ENCODE measurements around the gene CUL3. TPM values are rescaled to one million over a fixed set of nuclear protein-coding genes. Genes with fewer than 3 reads are reported as not detected.

The CUL3 gene
- total RNA-seq, 2 donors from 2014 or later = 83.9 to 88.3 TPM

DNA sequence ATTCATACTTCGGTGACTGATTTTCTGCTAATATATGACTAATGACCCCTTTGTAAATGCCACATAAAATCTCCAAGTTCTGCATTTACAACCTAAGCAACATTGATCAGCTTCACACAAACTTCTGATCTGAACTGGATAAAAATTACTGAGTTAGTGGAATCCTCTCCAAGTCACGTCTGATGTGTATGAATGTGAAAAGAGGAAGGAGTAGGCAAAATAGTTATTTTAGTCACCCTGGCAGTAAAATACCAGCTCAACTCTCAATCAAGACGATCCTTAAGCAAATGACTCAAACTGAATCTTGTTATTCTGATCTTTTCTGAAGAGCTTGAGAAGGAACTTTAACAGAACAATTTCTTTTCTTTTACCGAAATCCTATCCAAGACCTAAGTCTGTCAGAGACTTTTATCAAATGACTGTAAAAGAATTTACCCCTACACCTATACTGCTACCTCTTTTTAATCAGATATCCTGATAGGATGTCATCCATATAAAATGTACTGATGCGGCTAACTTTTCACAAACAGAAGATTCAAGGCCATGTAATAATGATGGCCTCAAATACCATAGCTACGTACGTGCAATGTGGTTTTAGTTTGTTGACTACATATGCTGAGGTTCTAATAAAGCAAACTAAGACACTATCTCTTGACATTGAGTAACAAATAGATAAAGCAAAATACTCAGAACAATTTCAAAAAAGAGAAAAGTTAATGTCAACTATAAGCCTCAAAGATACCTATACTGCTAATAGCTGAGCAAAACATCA, 23.7 kb downstream of the CUL3 start:
- Histone ChIP-seq H3K4me1 (no peaks in the 10 kb centered on the region), H3K9ac (ENCODE audit: low read depth in 2 of 2, low read length in 2 of 2) (no peak overlapping the region), H3K36me3 (no peaks in the 10 kb centered on the region), H3K4me3 (no peak overlapping the region), H3K27ac (no peak overlapping the region), H3K27me3 (no peaks in the 10 kb centered on the region), H3K9me3 (no peaks in the 10 kb centered on the region)
- no peak for DNase-seq
- TF ChIP-seq, protein P1, sequence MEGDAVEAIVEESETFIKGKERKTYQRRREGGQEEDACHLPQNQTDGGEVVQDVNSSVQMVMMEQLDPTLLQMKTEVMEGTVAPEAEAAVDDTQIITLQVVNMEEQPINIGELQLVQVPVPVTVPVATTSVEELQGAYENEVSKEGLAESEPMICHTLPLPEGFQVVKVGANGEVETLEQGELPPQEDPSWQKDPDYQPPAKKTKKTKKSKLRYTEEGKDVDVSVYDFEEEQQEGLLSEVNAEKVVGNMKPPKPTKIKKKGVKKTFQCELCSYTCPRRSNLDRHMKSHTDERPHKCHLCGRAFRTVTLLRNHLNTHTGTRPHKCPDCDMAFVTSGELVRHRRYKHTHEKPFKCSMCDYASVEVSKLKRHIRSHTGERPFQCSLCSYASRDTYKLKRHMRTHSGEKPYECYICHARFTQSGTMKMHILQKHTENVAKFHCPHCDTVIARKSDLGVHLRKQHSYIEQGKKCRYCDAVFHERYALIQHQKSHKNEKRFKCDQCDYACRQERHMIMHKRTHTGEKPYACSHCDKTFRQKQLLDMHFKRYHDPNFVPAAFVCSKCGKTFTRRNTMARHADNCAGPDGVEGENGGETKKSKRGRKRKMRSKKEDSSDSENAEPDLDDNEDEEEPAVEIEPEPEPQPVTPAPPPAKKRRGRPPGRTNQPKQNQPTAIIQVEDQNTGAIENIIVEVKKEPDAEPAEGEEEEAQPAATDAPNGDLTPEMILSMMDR (IDR thresholded peaks at IDR 0.05) = no peak
- intact Hi-C loops (cut with DNase I) = no loop called here

DNA sequence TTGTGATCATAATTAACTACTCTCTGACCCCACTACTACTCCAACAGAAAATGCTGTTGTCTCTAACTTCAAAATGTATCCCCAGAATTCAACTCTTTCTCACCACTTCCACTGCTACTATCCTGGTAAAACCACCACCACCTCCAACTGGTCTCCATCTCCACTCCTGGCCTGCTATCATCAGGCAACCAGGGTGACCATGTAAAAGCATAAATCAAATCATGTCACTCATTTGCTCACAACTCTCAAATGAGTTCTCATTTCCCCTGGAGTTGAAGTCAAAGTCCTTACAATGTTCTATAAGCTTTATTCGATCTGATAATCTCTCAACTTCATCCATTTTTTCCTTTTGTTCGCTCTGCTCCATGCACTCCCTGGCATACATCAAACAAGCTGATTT, 24.6 kb downstream of the CUL3 start:
- intact Hi-C loops (cut with DNase I) = no loop called here
- Histone ChIP-seq H3K4me1 (no peaks in the 10 kb centered on the region), H3K27ac (no peak overlapping the region), H3K36me3 (no peaks in the 10 kb centered on the region), H3K27me3 (no peaks in the 10 kb centered on the region), H3K4me3 (no peak overlapping the region), H3K9ac (ENCODE audit: low read depth in 2 of 2, low read length in 2 of 2) (no peak overlapping the region), H3K9me3 (no peaks in the 10 kb centered on the region)
- TF ChIP-seq, protein P1 (IDR thresholded peaks at IDR 0.05) = no peak
- no peak for DNase-seq

DNA sequence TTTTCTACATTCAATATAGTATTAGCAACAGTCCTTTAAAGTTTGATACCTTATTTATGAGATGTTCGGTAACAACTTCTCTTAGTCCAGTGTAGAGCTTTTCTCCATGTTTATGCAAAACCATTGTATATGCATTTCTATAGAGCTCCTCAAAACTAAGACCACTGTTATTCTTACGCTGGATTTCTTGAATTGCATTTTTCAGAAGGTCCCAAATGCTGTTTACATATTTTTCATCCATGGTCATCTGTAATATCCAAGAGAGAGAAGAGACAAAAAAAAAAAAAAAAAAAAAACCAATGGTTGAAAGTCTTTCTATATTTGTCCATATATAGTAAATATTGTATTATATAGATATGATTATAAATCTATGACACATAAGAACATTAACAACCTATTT, 27.6 kb downstream of the CUL3 start:
- DNase-seq = no peak
- Histone ChIP-seq H3K27ac (no peak overlapping the region), H3K9ac (ENCODE audit: low read depth in 2 of 2, low read length in 2 of 2) (no peak overlapping the region), H3K27me3 (no peaks in the 10 kb centered on the region), H3K9me3 (no peaks in the 10 kb centered on the region), H3K36me3 (no peaks in the 10 kb centered on the region), H3K4me3 (no peak overlapping the region), H3K4me1 (no peaks in the 10 kb centered on the region)
- intact Hi-C loops (cut with DNase I) = no loop called here
- TF ChIP-seq, protein P1 (IDR thresholded peaks at IDR 0.05) = no peak

DNA sequence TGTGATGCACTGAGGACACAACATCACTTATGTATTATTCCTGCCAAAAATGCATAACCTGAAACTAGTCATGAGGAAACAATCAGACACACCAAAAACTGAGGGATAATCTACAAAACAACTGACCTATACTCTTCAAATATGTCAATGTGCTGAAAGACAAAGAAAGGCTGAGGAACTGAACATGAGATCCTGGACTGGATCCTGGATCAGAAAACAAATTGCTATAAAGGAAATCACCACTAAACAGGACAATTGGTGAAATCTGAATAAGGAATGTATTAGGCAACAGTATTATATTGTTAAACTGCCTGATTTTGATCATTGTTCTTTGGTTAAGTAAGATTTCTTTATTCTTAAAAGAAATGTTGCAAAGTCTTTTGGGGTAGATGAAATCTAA, 28.8 kb downstream of the CUL3 start:
- no peaks in the 10 kb centered on the region for H3K4me1 ChIP-seq
- no peak for DNase-seq
- intact Hi-C loops (cut with DNase I) = no loop called here

DNA sequence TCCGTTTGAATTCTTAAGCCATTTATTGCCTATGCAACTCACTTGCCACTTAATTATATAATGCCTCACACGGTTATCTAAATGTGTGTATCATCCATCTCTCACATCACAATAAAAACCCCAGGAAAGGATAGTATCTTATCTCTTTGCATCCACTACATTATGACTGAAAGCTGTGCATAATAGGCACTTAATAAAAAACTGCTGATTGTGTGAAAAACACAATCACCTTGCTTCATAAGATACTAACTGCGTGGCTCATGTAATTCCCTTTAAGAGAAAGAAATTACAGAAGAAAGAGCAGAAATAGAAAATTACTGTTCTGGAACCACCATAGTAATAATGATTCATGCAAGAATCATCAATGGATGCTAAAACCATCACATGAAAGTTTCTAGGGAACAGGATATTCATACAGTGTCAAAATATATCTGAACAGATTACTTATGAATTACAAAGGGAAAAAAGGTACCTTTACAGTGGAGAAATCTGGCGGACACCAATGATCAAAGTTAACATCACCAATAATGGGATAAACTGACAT, 29.3 kb downstream of the CUL3 start:
- no peak overlapping the region for H3K9ac ChIP-seq (ENCODE audit: low read depth in 2 of 2, low read length in 2 of 2)
- H3K27me3 ChIP-seq = no peaks in the 10 kb centered on the region
- H3K4me3 ChIP-seq = no peak overlapping the region
- H3K9me3 ChIP-seq = no peaks in the 10 kb centered on the region
- intact Hi-C loops (cut with DNase I) = no loop called here
- no peak overlapping the region for H3K27ac ChIP-seq
- no peaks in the 10 kb centered on the region for H3K36me3 ChIP-seq
- no peaks in the 10 kb centered on the region for H3K4me1 ChIP-seq
- TF ChIP-seq, protein P1 (IDR thresholded peaks at IDR 0.05) = no peak
- no peak for DNase-seq

More for the DNA sequence above, 28.8 kb downstream of the CUL3 start:
- Histone ChIP-seq H3K36me3 (no peaks in the 10 kb centered on the region), H3K27ac (no peak overlapping the region), H3K9ac (ENCODE audit: low read depth in 2 of 2, low read length in 2 of 2) (no peak overlapping the region), H3K9me3 (no peaks in the 10 kb centered on the region), H3K4me3 (no peak overlapping the region), H3K27me3 (no peaks in the 10 kb centered on the region)
- TF ChIP-seq, protein P1 (IDR thresholded peaks at IDR 0.05) = no peak

All from colonic mucosa (tissue), 4 donors.